ENCODE results near the gene RPE.

Gene RPE

DNA sequence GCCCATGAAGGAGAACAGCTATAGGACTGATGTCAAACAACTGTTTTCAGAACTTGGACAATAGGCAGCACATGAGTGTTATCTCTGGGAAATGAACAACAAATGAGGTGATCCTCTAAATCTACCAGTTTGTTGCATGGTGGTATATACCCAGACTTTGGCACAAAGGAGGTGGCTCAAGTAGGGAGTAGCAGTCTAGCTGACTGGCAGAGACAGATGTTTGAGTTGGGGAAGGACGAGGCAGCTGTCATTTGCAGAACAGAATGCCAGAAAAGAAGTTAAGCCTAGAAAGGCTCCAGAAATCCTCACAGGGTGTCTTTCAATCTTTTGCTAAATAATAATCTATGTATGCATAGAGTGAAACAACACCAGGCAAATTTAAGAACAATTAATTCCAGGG, 47.4 kb downstream of the RPE start:
- no peak for DNase-seq (ENCODE audit: extremely low read depth, low read depth)
- TF ChIP-seq, protein P1, sequence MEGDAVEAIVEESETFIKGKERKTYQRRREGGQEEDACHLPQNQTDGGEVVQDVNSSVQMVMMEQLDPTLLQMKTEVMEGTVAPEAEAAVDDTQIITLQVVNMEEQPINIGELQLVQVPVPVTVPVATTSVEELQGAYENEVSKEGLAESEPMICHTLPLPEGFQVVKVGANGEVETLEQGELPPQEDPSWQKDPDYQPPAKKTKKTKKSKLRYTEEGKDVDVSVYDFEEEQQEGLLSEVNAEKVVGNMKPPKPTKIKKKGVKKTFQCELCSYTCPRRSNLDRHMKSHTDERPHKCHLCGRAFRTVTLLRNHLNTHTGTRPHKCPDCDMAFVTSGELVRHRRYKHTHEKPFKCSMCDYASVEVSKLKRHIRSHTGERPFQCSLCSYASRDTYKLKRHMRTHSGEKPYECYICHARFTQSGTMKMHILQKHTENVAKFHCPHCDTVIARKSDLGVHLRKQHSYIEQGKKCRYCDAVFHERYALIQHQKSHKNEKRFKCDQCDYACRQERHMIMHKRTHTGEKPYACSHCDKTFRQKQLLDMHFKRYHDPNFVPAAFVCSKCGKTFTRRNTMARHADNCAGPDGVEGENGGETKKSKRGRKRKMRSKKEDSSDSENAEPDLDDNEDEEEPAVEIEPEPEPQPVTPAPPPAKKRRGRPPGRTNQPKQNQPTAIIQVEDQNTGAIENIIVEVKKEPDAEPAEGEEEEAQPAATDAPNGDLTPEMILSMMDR (IDR thresholded peaks at IDR 0.05; ENCODE audit: low read depth, low read length), result no peak

DNA sequence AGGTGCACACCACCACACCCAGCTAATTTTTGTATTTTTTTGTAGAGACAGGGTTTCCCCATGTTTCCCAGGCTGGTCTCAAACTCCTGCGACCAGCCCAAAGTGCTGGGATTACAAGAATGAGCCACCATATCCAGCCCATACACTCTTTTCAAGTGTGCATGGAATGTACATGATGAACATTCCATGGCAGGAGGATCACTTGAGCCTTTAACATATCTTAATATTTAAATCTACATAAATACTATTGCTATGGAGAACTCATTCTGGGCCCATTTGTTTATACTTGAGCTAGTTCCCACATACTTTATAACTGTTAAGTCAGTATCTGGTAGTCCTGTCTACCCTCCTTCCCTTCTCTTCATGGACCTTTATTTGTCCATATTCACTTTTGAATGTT, 48.4 kb downstream of the RPE start:
- TF ChIP-seq, protein P1 (IDR thresholded peaks at IDR 0.05; ENCODE audit: low read depth, low read length), result no peak
- no peak for DNase-seq (ENCODE audit: extremely low read depth, low read depth)

DNA sequence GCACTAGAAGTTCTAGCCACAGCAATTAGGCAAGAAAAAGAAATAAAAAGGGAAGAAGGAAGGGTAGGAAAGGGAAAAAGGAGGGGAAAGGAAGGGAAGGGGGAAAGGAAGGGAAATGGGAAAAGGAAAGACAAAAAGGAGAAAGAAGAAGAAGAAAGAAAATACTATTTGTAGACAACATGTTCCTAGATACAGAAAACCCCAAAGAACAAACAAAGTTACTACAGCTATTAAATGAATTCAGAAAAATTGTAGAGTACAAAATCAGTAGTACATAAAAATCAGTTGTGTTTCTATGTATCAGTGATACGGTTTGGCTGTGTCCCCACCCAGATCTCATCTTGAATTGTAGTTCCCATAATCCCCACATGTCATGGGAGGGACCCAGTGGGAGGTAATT, 52.3 kb downstream of the RPE start:
- TF ChIP-seq, protein P1 (IDR thresholded peaks at IDR 0.05; ENCODE audit: low read depth, low read length), result no peak
- no peak for DNase-seq (ENCODE audit: extremely low read depth, low read depth)

DNA sequence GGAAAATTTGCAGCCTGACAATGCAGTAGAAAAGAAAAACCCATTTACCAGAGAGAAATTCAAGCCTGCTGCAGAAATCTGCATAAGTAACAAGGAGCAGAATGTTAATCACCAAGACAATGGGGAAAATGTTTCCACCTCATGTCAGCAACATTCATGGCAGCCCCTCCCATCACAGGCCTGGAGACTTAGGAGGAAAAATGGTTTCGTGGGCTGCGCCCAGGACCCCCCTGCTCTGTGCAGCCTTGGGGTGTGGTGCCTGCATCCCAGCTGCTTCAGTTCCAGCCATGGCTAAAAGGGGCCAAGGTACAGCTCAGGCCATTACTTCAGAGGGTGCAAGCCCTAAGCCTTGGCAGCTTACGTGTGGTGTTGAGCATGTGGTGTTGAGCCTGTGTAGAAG, 53.4 kb downstream of the RPE start:
- DNase-seq (ENCODE audit: extremely low read depth, low read depth), result no peak
- TF ChIP-seq, protein P1 (IDR thresholded peaks at IDR 0.05; ENCODE audit: low read depth, low read length), result no peak

DNA sequence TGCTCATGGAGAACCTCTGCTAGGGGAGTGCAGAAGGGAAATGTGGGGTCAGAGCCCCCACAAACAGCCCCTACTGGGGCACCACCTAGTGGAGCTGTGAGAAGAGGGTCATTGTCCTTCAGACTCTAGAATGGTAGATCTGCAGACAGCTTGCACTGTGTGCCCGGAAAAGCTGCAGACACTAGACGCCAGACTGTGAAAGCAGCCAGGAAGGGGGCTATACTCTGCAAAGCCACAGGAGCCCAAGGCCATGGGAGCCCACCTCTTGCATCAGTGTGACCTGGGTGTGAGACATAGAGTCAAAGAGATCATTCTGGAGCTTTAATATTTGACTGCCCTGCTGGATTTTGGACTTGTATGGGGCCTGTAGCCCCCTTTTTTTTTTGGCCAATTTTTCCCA, 60.9 kb downstream of the RPE start:
- DNase-seq (ENCODE audit: extremely low read depth, low read depth), result no peak
- TF ChIP-seq, protein P1 (IDR thresholded peaks at IDR 0.05; ENCODE audit: low read depth, low read length), result no peak

Data from AG09319 (cell line).